Astrocyte (in vitro differentiated cells and primary cell): Measurements from ENCODE around the gene PYGL. TPM values are rescaled to one million over a fixed set of nuclear protein-coding genes. Genes with fewer than 3 reads are reported as not detected.

ENCODE experiments used
- DNase-seq: peaks from one replicate; pipeline ENCODE4 v3.0.0-alpha.2; 2010; ENCODE audit warnings: low read depth
- FAIRE-seq: peaks from 2 replicates; lab custom pipeline; 2011; peaks lifted over from hg19 to GRCh38; lab: Jason Lieb, UNC
- H2AFZ ChIP-seq: 2 replicates; pipeline ENCODE4 v1.6.0; 2012; ENCODE audit warnings: low read depth, low read length, inconsistent platforms
- H3K27ac ChIP-seq: 2 replicates; pipeline ENCODE4 v1.5.1; 2011; ENCODE audit warnings: low read depth, low read length, inconsistent platforms
- H3K27me3 ChIP-seq: 2 replicates; pipeline ENCODE4 v1.6.0; 2011; ENCODE audit warnings: low read length, inconsistent platforms; ENCODE audit not compliant: insufficient read depth
- H3K36me3 ChIP-seq: 2 replicates; pipeline ENCODE4 v1.5.1; 2011; ENCODE audit warnings: low read length, inconsistent platforms; ENCODE audit not compliant: insufficient read depth
- H3K4me1 ChIP-seq: 2 replicates; pipeline ENCODE4 v1.5.1; 2011; ENCODE audit warnings: low read length, inconsistent platforms; ENCODE audit not compliant: insufficient read depth
- H3K4me2 ChIP-seq: 2 replicates; pipeline ENCODE4 v1.6.0; 2012; ENCODE audit warnings: low read length, inconsistent platforms
- H3K4me3 ChIP-seq: 2 replicates; pipeline ENCODE4 v1.5.1; 2011; ENCODE audit warnings: low read depth, mild to moderate bottlenecking, low read length, inconsistent platforms; ENCODE audit not compliant: insufficient read depth
- H3K79me2 ChIP-seq: 2 replicates; pipeline ENCODE4 v1.6.0; 2012; ENCODE audit warnings: mild to moderate bottlenecking, low read length, inconsistent platforms; ENCODE audit not compliant: insufficient read depth
- H3K9ac ChIP-seq: 2 replicates; pipeline ENCODE4 v1.6.0; 2012; ENCODE audit warnings: mild to moderate bottlenecking, low read length, inconsistent platforms
- H3K9me3 ChIP-seq: 2 replicates; pipeline ENCODE4 v1.5.1; 2012; ENCODE audit warnings: low read depth, mild to moderate bottlenecking, low read length, inconsistent platforms; ENCODE audit not compliant: insufficient read depth
- H4K20me1 ChIP-seq: 2 replicates; pipeline ENCODE4 v1.6.0; 2012; ENCODE audit warnings: low read length, inconsistent platforms; ENCODE audit not compliant: insufficient read depth
- H3K27ac Mint-ChIP-seq: one replicate; pipeline ENCODE4 v1.8.0; 2021; ENCODE audit warnings: mild to moderate bottlenecking, mixed read lengths; ENCODE audit not compliant: unreplicated experiment
- H3K27me3 Mint-ChIP-seq: one replicate; pipeline ENCODE4 v1.8.0; 2021; ENCODE audit warnings: low read depth, mixed read lengths; ENCODE audit not compliant: unreplicated experiment
- H3K36me3 Mint-ChIP-seq: one replicate; pipeline ENCODE4 v1.8.0; 2021; ENCODE audit warnings: low read depth, mixed read lengths; ENCODE audit not compliant: unreplicated experiment
- H3K4me1 Mint-ChIP-seq: one replicate; pipeline ENCODE4 v1.8.0; 2021; ENCODE audit warnings: low read depth, mixed read lengths; ENCODE audit not compliant: unreplicated experiment
- H3K4me3 Mint-ChIP-seq: one replicate; pipeline ENCODE4 v1.8.0; 2021; ENCODE audit warnings: mild to moderate bottlenecking, moderate library complexity, mixed read lengths; ENCODE audit not compliant: unreplicated experiment
- H3K9me3 Mint-ChIP-seq: one replicate; pipeline ENCODE4 v1.8.0; 2021; ENCODE audit warnings: mild to moderate bottlenecking, mixed read lengths; ENCODE audit not compliant: unreplicated experiment
- CTCF ChIP-seq: IDR thresholded peaks from 2 replicates; pipeline ENCODE4 v1.5.1; 2011; ENCODE audit warnings: low read depth, mild to moderate bottlenecking, inconsistent platforms, low read length, moderate library complexity; ENCODE audit not compliant: insufficient read depth
- EZH2 ChIP-seq: IDR thresholded peaks from 2 replicates; pipeline ENCODE4 v1.6.1; 2012; ENCODE audit warnings: mild to moderate bottlenecking, low read length, inconsistent platforms; ENCODE audit not compliant: insufficient read depth
- total RNA-seq: library from RNA; stranded (reverse); gene quantifications from 2 replicates; pipeline ENCODE4 v1.2.1, GENCODE V29; 2021

The PYGL gene
- total RNA-seq, 1 donor from 2014 or later, result 97.6 TPM

- Histone ChIP-seq H3K4me3 (no peak overlapping the region), H3K27me3 (no peaks in the 10 kb centered on the region), H3K9me3 (no peaks in the 10 kb centered on the region), H2AFZ (no peak overlapping the region), H3K4me1 (peaks cover 10% of the 10 kb centered on the region), H3K27ac (no peak overlapping the region), H3K36me3 (no peaks in the 10 kb centered on the region), H3K4me2 (no peak overlapping the region), H4K20me1 (no peaks in the 10 kb centered on the region), H3K79me2 (no peaks in the 10 kb centered on the region), H3K9ac (no peak overlapping the region)
- Mint-ChIP-seq H3K27ac (no peak overlapping the region), H3K9me3 (no peaks in the 10 kb centered on the region), H3K4me1 (peaks cover 15% of the 10 kb centered on the region), H3K4me3 (no peak overlapping the region), H3K36me3 (peaks cover 25% of the 10 kb centered on the region), H3K27me3 (no peaks in the 10 kb centered on the region)
- no peak for TF ChIP-seq CTCF
- no peak for TF ChIP-seq EZH2
- FAIRE-seq (no peak), DNase-seq (no peak)
Measured at GRCh38 chr14:50924843-50925242, 19.4 kb downstream of the PYGL start.

- Mint-ChIP-seq H3K4me1 (peaks cover 15% of the 10 kb centered on the region), H3K36me3 (peaks cover 23% of the 10 kb centered on the region)
- FAIRE-seq, result no peak
Measured at GRCh38 chr14:50924236-50924635, 20.0 kb downstream of the PYGL start.

More at GRCh38 chr14:50924236-50924635, 20.0 kb downstream of the PYGL start:
- H3K4me1 ChIP-seq, result peaks cover 10% of the 10 kb centered on the region
- no peaks in the 10 kb centered on the region for H3K27me3 ChIP-seq
- H3K4me3 ChIP-seq, result no peak overlapping the region
- Mint-ChIP-seq H3K9me3 (no peaks in the 10 kb centered on the region), H3K27me3 (no peaks in the 10 kb centered on the region), H3K4me3 (no peak overlapping the region), H3K27ac (no peak overlapping the region)
- no peak overlapping the region for H2AFZ ChIP-seq
- no peaks in the 10 kb centered on the region for H3K9me3 ChIP-seq
- H3K79me2 ChIP-seq, result no peaks in the 10 kb centered on the region
- no peaks in the 10 kb centered on the region for H4K20me1 ChIP-seq
- no peak overlapping the region for H3K9ac ChIP-seq
- no peak for TF ChIP-seq CTCF
- no peak for TF ChIP-seq EZH2
- H3K4me2 ChIP-seq, result no peak overlapping the region
- H3K36me3 ChIP-seq, result no peaks in the 10 kb centered on the region
- no peak for DNase-seq
- H3K27ac ChIP-seq, result no peak overlapping the region
